ENCODE results near the gene BCO2.
"Not testable (repeated sequence)": the region's sequence is repeated elsewhere in the genome, so short reads cannot be mapped to it uniquely, and the experiment has no call there.

Gene BCO2

GRCh38 chr11:112172362-112172994 lies 2.8 kb upstream of the BCO2 start:
- no peak for DNase-seq

DNA sequence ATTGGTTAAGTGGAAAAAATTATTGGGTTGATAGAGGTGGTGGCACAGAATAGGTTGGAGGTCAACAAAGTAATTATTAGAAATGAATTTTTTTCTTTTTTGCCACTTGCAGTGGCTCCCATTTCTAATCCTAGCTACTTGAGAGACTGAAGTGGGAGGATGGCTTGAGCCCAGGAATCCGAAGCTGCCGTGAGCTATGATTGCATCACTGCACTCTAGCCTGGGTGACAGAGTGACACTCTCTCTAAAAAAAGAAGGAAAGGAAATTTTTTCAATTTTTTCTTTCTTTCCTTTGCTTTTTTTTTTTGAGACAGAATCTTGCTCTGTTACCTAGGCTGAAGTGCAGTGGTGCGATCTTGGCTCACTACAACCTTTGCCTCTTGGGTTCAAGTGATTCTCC lies 2.2 kb upstream of the BCO2 start:
- DNase-seq, result no peak

DNA sequence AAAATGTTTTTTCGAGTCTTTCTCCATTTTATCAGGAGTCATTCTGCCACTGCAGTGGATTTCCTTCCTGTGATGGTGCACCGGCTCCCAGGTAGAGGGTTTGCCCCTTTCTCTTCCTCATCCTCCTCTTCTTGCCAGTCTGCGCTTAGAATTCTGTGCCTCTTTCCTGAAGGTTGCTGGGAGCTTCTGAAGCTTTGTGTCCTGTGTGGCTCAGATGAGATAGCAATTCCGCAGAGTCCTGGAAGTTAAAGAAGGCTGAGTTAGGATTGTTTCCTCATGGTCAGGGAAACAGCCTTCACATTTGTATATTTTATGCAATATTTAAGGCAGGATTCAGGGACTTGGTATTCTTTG lies 264 bp downstream of the BCO2 start:
- DNase-seq, result no peak

DNA sequence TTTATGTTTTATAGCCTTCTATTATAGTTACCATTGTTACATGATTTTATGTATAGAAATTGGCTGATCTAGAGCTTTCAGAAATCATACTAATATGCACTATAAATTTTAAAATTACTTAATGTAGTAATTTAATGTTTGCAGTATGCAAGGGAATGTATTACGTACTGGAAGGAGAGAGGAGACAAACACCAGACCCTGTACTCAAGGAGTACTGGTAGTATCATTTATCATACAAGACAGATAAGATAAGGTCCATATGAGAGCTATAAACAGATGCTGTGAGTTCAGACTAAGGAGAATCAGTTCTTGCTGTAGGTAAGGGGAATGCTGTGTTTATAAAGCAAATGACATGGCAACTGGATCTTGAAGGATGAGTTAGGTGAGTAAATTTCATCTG lies 765 bp downstream of the BCO2 start:
- DNase-seq, result no peak

DNA sequence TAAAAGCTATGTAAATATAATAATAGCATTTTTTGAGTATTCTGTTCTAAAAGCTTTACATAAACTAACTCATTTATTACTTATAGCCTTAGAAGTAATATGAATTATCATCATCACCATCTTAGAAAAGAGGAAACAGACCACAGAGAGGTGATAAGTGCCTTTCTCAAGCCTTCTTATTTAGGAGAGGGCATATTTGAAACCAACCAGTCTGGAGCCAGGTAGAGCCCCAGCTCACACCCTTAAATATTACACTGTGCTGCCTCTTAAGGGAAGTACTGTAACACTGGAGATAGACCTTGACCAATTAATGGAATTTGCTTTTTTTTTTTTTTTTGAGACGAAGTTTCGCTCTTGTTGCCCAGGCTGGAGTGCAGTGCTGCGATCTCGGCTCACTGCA lies 2.3 kb downstream of the BCO2 start:
- DNase-seq, result no peak

DNA sequence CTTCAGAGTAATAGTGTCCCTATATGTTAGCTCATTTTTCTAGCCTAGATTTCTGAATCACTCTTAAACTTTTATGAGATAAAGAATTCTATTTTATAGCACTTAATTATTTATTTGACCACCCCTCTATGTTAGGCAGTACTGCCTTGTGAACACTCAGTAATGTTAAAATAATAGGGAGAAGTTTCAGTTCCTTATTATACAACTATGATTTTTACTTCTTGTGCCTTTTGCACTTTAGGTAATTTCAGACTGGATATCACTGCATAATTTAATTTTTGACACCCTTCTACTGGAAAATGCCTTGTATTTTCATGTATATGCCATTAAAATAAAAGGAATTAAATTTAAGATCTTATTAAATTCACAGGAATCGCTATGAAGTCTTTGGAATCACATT lies 3.1 kb downstream of the BCO2 start:
- no peak for DNase-seq

DNA sequence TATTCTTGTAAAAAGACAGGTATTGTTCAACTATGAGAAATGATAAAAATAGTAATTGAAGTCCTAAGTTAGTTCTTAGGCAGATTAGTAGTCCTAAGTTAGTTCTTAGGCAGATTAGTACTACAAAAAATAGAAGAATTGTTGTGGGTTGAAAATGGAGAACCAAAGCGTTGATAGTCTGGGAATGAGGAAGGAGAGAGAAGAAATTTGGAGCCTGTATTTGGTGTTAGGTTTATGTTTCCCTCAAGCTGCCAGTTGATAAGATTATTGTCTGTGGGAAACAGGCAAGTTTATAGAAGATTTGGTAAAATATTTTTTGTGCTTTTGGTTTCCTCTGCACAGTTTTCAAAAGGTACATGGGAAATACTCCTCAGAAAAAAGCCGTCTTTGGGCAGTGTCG lies 3.6 kb downstream of the BCO2 start:
- no peak for DNase-seq

GRCh38 chr11:112179601-112180000 lies 4.3 kb downstream of the BCO2 start:
- no peak for DNase-seq

DNA sequence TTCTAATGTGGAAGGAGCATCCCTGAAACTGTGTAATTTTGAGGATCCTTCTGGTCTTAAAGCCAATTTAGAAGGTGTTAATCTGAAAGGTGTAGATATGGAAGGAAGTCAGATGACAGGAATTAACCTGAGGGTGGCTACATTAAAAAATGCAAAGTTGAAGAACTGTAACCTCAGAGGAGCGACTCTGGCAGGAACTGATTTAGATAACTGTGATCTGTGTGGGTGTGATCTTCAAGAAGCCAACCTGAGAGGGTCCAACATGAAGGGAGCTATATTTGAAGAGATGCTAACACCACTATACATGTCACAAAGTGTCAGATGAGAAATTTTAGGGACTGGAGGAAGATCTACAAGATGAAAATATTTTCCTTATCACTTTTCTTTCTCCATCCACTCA lies 7.6 kb downstream of the BCO2 start:
- DNase-seq, result no peak

DNA sequence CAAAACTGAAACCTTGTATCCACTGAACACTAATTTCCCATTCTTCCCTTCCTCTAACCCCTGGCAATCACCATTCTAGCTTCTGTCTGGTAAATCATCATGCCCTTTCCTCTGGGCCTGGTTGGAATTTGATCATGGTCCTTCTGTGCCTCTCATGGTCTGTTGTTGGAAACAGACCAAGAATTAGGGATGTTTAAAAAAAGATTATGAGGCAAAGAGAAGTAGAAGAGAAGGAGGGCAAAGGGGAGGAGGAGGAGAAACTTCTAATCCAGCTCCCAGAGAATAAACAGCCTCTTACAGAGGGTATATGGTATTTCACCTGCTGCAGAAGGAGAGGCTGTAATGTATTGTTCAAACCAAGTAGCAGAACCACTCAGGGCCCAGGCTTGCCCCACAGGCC lies 10.6 kb downstream of the BCO2 start:
- DNase-seq, result no peak

DNA sequence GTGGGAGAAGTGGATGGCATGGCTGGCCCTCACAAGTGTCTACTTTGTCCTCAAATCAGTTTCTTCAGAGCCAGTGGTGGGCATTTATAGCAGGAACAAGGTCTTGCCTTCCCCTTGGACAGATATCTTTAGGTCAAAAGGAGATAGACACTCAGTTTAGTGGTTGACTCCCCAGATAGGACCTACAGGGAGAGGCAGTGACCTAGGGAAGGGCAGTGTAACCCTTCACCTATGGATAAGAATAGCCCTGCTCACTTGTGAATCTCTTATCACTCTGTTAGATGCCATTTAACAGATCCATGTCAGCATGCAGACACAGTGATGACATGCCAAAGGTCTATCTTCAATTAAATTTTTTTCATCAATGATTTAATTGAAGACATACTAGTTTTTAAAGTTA lies 11.0 kb downstream of the BCO2 start:
- no peak for DNase-seq

DNA sequence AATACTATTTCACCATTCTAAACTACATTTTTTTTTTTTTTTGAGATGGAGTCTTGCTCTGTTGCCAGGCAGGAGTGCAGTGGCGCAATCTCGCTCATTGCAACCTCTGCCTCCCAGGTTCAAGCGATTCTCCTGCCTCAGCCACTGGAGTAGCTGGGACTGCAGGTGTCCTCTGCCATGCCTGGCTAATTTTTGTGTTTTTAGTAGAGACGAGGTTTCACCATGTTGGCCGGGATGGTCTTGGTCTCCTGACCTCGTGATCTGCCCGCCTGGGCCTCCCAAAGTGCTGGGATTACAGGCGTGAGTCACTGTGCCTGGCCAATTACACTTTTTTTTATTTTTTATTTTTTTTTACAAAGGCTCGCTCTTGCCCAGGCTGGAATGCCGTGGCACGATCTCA lies 19.8 kb downstream of the BCO2 start:
- not testable (repeated sequence) for DNase-seq

GRCh38 chr11:112195951-112196351 lies 20.6 kb downstream of the BCO2 start:
- DNase-seq, result no peak

DNA sequence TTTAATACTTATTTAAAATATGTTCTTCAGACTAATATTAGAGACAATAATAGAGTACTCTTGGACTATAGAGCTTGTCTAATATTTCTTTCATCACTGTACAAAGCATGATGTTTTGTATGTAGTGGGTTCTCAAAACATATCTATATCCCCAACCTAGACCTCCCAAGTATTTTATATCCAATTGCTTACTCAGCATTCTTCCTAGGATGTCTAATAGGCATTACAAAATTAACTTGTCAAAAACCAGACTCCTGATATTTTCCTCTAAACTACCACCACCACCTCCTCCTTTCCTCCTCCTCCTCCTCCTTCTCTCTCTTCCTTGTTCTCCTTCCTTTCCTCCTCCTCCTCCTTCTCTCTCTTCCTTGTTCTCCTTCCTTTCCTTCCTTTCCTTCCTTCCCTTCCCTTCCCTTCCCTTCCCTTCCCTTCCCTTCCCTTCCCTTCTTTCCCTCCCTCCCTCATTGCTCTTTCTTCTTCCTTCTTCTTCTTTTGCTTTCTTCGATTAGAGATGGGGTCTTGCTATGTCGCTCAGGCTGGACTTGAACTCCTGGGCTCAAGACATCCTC lies 21.3 kb downstream of the BCO2 start:
- DNase-seq, result no peak

DNA sequence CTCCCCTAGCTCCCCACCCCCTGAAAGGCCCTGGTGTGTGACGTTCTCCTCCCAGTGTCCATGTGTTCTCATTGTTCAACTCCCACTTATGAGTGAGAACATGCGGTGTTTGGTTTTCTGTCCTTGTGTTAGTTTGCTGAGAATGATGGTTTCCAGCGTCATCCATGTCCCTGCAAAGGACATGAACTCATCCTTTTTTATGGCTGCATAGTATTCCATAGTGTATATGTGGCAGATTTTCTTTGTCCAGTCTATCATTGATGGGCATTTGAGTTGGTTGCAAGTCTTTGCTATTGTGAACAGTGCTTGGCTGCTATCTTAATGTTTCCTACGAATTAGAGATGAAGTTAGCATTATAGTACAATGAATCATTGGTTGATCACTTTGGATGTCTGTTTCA lies 23.8 kb downstream of the BCO2 start:
- DNase-seq, result not testable (repeated sequence)

DNA sequence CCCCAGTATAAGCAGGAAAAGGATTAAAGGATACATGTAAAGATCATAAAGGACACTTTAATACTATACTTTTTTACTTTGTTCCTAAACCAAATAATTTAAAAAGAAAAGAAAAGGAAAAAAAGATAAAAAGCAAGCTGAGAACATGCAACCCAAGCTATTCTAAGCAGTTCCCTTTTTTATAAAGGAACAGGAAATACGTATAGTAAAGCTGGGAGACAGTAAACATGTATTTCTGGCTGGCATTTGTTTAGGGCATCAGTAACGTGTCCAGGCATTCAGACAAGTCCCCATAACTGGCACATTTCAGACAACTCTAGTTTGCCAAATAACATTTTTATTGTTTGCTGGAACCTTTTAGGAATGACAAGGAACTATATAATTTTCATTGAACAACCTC lies 24.9 kb downstream of the BCO2 start:
- no peak for DNase-seq

DNA sequence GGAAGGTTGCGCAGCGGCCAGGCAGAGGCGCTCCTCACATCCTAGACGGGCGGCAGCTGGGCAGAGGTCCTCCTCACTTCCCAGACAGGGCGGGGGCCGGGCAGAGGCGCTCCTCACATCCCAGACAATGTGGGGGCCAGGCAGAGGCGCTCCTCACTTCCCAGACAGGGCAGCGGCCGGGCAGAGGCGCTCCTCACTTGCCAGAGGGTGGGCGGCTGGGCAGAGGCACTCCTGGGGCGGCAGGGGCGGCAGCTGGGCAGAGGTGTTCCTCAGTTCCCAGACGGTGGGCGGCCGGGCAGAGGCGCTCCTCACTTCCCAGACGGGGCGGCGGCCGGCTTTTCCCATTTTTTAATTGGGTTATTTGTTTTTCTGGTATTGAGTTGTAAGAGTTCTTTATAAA lies 30.8 kb downstream of the BCO2 start:
- no peak for DNase-seq

DNA sequence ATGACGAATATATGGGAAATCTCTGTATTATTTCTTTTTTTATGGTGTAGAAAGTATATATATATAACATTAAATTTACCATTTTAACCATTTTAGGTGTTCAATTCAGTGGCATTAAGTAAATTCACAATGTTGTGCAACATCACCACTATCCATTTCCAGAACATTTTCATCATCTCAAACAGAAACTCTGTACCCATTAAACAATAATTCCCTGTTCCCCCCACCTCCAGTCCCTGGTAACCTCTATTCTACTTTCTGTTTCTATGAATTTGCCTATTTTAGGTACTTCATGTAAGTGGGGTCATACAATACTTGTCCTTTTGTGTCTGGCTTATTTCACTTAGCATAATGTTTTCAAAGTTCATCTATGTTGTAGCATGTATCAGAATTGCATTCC lies 35.6 kb downstream of the BCO2 start:
- no peak for DNase-seq

- DNase-seq, result no peak
Observed at GRCh38 chr11:112211536-112211935, 36.2 kb downstream of the BCO2 start.

DNA sequence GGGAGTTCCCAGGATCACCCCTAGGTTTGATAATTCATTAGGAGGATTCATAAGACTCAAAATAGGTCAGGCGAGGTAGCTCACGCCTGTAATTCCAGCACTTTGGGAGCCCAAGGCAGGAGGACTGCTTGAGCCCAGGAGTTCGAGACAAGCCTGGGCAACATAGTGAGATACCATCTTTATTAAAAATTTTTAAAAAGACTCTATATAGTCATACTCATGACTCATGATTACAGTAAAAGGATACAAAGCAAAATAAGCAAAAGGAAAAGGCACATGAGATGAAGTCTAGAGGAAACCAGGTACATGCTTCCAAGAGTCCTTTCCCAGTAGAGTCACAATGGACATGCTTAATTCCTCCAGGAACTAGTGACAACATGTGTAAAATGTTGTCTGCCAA lies 37.0 kb downstream of the BCO2 start:
- no peak for DNase-seq

DNA sequence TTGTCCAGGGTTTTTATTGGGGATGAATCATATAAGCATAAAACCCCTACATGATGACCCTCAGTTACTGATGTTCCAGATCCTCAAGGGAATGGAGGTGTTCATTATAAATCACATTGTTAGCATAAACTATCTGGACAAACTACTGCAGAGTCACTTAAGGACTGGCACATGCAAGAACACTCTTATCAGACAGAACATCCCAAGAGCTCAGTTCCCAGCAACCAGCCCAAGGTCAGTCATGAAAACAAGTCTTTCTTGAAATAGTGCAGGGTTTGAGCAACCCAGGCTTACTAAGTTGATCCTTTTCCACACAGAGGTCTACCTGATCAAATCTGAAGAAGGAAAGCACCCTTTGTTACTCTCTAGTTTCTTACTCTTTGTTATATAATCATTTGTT lies 37.4 kb downstream of the BCO2 start:
- DNase-seq, result no peak

GRCh38 chr11:112213753-112214152 lies 38.4 kb downstream of the BCO2 start:
- no peak for DNase-seq

DNA sequence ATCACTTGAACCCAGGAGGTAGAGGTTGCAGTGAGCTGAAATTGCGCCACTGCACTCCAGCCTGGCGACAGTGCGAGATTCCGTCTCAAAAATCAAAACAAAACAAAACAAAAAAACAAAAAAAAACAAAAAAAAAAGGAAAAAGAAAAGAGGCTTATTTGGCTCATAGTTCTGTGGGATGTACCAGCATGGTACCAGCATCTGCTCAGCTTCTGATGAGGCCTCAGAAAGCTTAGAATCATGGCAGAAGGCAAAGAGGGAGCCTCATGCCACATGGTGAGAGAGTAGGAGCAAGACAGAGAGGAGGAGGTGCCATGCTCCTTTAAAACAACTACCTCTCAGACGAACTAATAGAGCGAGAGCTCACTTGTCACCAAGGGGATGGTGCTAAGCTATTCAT lies 40.3 kb downstream of the BCO2 start:
- no peak for DNase-seq

DNA sequence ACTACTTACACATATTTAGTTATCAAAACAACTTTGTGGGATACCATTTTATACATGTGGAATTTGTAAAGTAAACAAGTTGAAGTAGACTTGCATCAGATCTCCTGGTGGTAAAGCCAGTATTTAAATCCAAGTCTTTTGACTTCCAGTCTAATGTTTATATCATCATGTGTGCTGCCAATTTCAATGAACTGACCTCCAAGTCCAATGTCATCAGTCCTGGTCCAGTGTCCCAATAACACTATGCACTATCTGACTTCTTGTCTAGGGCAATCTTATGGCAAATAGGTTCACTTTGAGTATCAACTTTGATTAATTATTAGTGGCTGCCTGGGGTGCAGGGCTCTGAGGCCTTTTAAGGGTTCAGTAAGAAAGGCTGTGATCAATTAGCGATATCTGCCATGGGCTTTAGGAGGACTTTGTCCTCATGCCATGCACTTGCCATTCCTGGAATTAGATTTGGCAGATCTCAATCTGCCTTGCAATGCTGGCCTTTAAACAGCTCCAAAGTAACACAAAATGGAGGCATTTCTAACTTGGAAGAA lies 41.3 kb downstream of the BCO2 start:
- no peak for DNase-seq
